DND-41 (cell line): ENCODE data around the gene MRPL54.

Experiments
- EZH2 ChIP-seq: IDR thresholded peaks from 3 replicates; pipeline ENCODE4 v1.6.1; 2012; ENCODE audit warnings: borderline replicate concordance, low read depth, mild to moderate bottlenecking, moderate library complexity, low read length, inconsistent platforms; ENCODE audit not compliant: severe bottlenecking
- TF ChIP-seq, protein P1 (sequence below): IDR thresholded peaks from 2 replicates; pipeline ENCODE4 v1.5.1; 2012; ENCODE audit warnings: borderline replicate concordance, low read length, moderate library complexity, mild to moderate bottlenecking; ENCODE audit not compliant: poor library complexity, severe bottlenecking; ENCODE audit errors: extremely low read depth

GRCh38 chr19:3736106-3736724 lies 26.3 kb upstream of the MRPL54 start:
- TF ChIP-seq, protein P1, sequence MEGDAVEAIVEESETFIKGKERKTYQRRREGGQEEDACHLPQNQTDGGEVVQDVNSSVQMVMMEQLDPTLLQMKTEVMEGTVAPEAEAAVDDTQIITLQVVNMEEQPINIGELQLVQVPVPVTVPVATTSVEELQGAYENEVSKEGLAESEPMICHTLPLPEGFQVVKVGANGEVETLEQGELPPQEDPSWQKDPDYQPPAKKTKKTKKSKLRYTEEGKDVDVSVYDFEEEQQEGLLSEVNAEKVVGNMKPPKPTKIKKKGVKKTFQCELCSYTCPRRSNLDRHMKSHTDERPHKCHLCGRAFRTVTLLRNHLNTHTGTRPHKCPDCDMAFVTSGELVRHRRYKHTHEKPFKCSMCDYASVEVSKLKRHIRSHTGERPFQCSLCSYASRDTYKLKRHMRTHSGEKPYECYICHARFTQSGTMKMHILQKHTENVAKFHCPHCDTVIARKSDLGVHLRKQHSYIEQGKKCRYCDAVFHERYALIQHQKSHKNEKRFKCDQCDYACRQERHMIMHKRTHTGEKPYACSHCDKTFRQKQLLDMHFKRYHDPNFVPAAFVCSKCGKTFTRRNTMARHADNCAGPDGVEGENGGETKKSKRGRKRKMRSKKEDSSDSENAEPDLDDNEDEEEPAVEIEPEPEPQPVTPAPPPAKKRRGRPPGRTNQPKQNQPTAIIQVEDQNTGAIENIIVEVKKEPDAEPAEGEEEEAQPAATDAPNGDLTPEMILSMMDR = no peak
- TF ChIP-seq EZH2 = no peak
